ENCODE measurements around the gene SOX6.

Gene SOX6

DNA sequence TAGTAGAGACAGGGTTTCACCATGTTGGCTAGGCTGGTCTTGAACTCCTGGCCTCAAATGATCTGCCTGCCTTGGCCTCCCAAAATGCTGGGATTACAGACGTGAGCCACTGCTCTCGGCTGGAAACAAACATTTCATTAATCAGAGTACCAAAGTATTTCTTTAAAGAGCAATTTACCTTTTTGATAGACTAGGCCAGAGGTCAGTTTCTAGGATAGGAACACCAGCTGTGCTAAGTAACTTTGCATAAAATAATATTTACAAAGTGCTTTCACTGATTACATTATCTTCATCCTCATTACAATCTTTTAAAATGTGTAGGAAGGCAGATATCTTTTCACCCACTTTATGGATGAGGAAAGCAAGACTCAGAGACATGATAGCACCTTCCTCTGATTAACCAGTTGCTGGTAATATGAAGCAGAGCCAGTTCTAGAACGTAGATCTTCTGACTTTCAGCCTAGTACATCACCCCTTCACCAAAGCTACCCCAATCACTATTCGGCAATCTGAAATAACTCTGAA is 355.2 kb downstream of the SOX6 start:
- peaks cover 11% of the 10 kb centered on the region for H3K36me3 Mint-ChIP-seq (ENCODE audit: low read depth)
- H3K27me3 Mint-ChIP-seq (ENCODE audit: low read depth, poor library complexity), result no peaks in the 10 kb centered on the region
- DNase-seq, result no peak
- H3K4me1 Mint-ChIP-seq, result peaks cover 29% of the 10 kb centered on the region
- H3K4me3 Mint-ChIP-seq, result no peak overlapping the region
- no peaks in the 10 kb centered on the region for H3K9me3 Mint-ChIP-seq
- peak overlapping the region; percentile 77 for H3K27ac Mint-ChIP-seq
- TF ChIP-seq, protein P1, sequence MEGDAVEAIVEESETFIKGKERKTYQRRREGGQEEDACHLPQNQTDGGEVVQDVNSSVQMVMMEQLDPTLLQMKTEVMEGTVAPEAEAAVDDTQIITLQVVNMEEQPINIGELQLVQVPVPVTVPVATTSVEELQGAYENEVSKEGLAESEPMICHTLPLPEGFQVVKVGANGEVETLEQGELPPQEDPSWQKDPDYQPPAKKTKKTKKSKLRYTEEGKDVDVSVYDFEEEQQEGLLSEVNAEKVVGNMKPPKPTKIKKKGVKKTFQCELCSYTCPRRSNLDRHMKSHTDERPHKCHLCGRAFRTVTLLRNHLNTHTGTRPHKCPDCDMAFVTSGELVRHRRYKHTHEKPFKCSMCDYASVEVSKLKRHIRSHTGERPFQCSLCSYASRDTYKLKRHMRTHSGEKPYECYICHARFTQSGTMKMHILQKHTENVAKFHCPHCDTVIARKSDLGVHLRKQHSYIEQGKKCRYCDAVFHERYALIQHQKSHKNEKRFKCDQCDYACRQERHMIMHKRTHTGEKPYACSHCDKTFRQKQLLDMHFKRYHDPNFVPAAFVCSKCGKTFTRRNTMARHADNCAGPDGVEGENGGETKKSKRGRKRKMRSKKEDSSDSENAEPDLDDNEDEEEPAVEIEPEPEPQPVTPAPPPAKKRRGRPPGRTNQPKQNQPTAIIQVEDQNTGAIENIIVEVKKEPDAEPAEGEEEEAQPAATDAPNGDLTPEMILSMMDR (IDR thresholded peaks at IDR 0.05), result no peak

DNA sequence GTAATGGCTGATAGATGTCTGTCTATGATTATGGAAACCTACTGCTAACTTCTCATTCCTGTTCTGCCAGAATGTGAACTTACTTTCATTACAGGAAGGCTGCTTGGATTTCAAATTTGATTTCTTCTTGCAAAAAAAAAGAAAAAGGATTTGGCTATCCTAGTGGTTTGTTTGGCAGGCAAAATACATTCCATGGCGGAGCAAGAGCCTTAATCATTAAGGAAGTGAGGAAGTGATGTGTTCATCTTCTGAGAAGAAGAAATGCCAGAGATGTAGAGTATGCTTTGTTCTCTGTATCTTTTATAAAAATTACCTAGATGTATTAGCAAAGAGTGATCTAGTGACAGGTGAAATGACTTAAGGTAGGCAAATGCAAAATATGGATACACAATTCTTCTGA is 356.3 kb downstream of the SOX6 start:
- peaks cover 36% of the 10 kb centered on the region for H3K4me1 Mint-ChIP-seq
- no peak for DNase-seq

DNA sequence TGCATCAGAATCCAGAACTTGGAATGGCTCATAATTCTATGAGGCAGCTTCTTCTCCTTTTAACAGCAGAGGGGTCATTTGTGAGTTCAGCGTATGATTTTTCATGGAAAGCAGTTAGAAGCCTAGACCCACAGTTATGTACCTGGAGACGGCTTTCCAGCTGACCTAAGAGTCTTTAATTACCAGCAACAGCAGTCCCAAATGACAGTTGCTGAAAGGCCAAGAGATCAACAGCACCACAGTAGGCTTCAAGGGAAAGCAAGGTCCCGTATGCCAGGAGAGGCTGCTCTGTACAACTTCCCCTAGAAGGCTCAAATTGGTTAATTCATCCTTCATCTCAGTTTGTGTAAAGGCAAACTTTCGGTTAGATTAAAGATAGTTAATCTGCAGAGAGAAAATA is 363.0 kb downstream of the SOX6 start:
- TF ChIP-seq, protein P1 (IDR thresholded peaks at IDR 0.05), result no peak
- Mint-ChIP-seq H3K36me3 (ENCODE audit: low read depth) (peaks cover 6% of the 10 kb centered on the region), H3K27ac (no peak overlapping the region), H3K4me1 (peaks cover 49% of the 10 kb centered on the region), H3K4me3 (no peak overlapping the region), H3K27me3 (ENCODE audit: low read depth, poor library complexity) (no peaks in the 10 kb centered on the region), H3K9me3 (no peaks in the 10 kb centered on the region)
- DNase-seq, result no peak

More for the DNA sequence above, 356.3 kb downstream of the SOX6 start:
- Mint-ChIP-seq H3K27ac (no peak overlapping the region), H3K36me3 (ENCODE audit: low read depth) (peaks cover 11% of the 10 kb centered on the region), H3K4me3 (no peak overlapping the region), H3K27me3 (ENCODE audit: low read depth, poor library complexity) (no peaks in the 10 kb centered on the region), H3K9me3 (no peaks in the 10 kb centered on the region)
- TF ChIP-seq, protein P1 (IDR thresholded peaks at IDR 0.05), result no peak

DNA sequence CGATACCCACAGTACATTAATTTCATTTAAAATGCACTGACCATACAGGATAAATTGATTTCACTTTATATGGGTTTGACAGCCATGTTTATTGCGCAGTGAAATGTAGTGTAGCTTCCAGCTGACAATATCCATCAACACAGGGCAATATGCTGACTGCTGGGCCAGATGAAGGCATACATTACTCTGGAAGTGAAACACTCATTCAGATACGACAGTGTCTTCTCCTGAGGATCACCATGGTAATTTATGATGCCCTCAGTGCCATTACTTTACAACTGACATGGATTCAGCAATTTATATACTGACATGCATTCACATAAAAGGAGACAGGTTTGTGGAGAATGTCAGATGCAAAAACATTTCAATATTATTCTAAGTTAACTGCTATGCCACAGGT is 365.1 kb downstream of the SOX6 start:
- TF ChIP-seq, protein P1 (IDR thresholded peaks at IDR 0.05), result no peak
- Mint-ChIP-seq H3K27me3 (ENCODE audit: low read depth, poor library complexity) (no peaks in the 10 kb centered on the region), H3K36me3 (ENCODE audit: low read depth) (no peaks in the 10 kb centered on the region), H3K9me3 (no peaks in the 10 kb centered on the region), H3K4me3 (no peak overlapping the region), H3K4me1 (peaks cover 49% of the 10 kb centered on the region), H3K27ac (no peak overlapping the region)
- DNase-seq, result no peak

DNA sequence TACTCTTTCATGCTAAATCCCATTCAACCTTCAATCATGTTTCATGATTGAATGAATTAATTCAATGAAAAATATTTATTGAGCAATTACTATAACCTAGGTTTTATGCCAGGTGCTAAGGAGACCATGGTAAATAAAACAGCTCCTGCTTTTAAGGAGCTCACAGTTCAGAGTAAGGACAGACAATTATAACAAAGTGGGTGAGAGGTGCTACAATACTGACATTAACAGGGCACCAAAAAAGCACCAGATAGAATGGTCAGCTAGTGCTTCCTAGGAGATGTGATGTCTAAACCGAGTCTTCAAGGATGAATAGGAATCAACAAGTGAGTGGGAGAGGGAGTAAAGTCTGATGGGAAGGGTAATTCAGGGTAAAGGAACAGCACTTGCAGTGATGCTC is 366.7 kb downstream of the SOX6 start:
- Mint-ChIP-seq H3K9me3 (no peaks in the 10 kb centered on the region), H3K27me3 (ENCODE audit: low read depth, poor library complexity) (peaks cover 6% of the 10 kb centered on the region), H3K4me1 (peaks cover 45% of the 10 kb centered on the region), H3K4me3 (no peak overlapping the region), H3K27ac (no peak overlapping the region), H3K36me3 (ENCODE audit: low read depth) (no peaks in the 10 kb centered on the region)
- no peak for DNase-seq
- TF ChIP-seq, protein P1 (IDR thresholded peaks at IDR 0.05), result no peak

DNA sequence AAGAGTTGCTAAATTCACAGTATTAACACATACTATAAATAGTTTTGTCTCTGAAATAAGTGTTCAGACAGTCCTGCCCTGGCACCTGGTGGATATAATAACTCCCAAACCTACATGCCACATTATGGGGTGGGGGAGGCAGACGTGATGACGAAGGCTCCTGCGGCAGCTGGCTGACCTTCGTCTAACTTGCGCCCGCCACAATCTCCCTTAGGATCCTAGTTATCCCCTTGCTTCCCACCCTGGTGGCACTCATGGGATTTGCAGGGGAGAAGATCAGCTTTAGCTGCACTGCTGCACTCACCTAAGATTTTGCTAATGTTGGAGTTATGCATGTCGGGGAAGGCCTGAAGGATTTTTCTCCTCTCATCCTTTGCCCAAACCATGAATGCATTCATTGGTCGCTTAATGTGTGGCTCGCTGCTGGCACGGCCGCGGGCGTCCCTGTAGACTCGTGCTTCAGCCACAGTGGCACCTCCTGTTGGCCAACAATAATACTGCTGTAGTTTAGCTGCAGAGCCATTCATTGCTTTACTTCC is 367.6 kb downstream of the SOX6 start:
- no peak for DNase-seq
- peaks cover 35% of the 10 kb centered on the region for H3K4me1 Mint-ChIP-seq
- H3K4me3 Mint-ChIP-seq, result no peak overlapping the region
- no peaks in the 10 kb centered on the region for H3K36me3 Mint-ChIP-seq (ENCODE audit: low read depth)
- peaks cover 6% of the 10 kb centered on the region for H3K27me3 Mint-ChIP-seq (ENCODE audit: low read depth, poor library complexity)
- TF ChIP-seq, protein P1 (IDR thresholded peaks at IDR 0.05), result peak; percentile 41
- no peaks in the 10 kb centered on the region for H3K9me3 Mint-ChIP-seq
- no peak overlapping the region for H3K27ac Mint-ChIP-seq

Measured in nephron progenitor cell (in vitro differentiated cells).